ENCODE measurements around the gene STXBP1. TPM values are rescaled to one million over a fixed set of nuclear protein-coding genes. Genes with fewer than 3 reads are reported as not detected.

The STXBP1 gene
- total and polyA plus RNA-seq, 2 of the 13 experiments (the other 11 are each of a cell fraction or from before 2014, with no cell fraction given), result 2.9 TPM

- in situ Hi-C loops (cut with HindIII; ENCODE audit: extremely low pct_ligation_motif_present, low pct_unique_long_range_greater_than_20kb) (no loop called here), intact Hi-C loops (cut with micrococcal nuclease; ENCODE audit: unreplicated experiment) (no loop called here)
- no TSS peak for BruUV-seq (replicated peaks)
- H4K20me1 ChIP-seq (ENCODE audit: insufficient read depth, low read length), result no peaks in the 10 kb centered on the region; the same call in 1 of the 2 replicates
- 78% methylated on average over 6 of the region's 10 CpGs for WGBS (ENCODE audit: low lambda C conversion rate)
- H2AFZ ChIP-seq (ENCODE audit: low read length), result no peak overlapping the region
- peaks cover 31% of the 10 kb centered on the region for H3K4me1 ChIP-seq (ENCODE audit: insufficient read depth, low read length)
- H3K27ac ChIP-seq (ENCODE audit: extremely low read length, insufficient read depth, low read length), result no peak overlapping the region
- H3K9me3 ChIP-seq (ENCODE audit: low read length), result no peaks in the 10 kb centered on the region
- TF ChIP-seq ZNF574 (CRISPR knock-in tag; IDR thresholded peaks at IDR 0.05) (no peak), DMAP1 (CRISPR knock-in tag; IDR thresholded peaks at IDR 0.05) (no peak)
- CTCF ChIA-PET (ENCODE audit: low intra/inter-chr PET ratio, low total read pairs), result no interaction called here
- no peaks in the 10 kb centered on the region for H3K36me3 ChIP-seq (replicated peaks in 1 of 2; ENCODE audit: control insufficient read depth in 1 of 2, insufficient read depth in 2 of 2, low read length in 2 of 2)
- H3K9ac ChIP-seq (ENCODE audit: insufficient read depth, low read depth, low read length), result no peak overlapping the region
- no peaks in the 10 kb centered on the region for H3K79me2 ChIP-seq (ENCODE audit: insufficient read depth, low read length)
- no peak overlapping the region for H3K4me2 ChIP-seq (ENCODE audit: low read depth, low read length)
- peaks cover 2 to 5% of the 10 kb centered on the region in 2 experiments; a peak in 2 of 5 replicates for H3K27me3 ChIP-seq (ENCODE audit: control insufficient read depth in 1 of 2, insufficient read depth in 2 of 2, low read length in 2 of 2)
- DNase-seq (ENCODE audit: low spot score), result no peak
- no peak for ATAC-seq
- POLR2A ChIA-PET, result no interaction called here
- H3K4me3 ChIP-seq (replicated peaks in 1 of 3; ENCODE audit: insufficient read depth in 1 of 3, low read depth in 2 of 3, low read length in 3 of 3), result no peak overlapping the region
- FAIRE-seq, result no peak
These were observed 98.2 kb downstream of the STXBP1 start for GRCh38 chr9:127710204-127710783.

GRCh38 chr9:127711226-127711701 is 99.2 kb downstream of the STXBP1 start:
- ChIA-PET POLR2A (interaction anchor here (0.8 to 1.5 kb wide), 3 partner anchors 23 to 104 kb away, joined by 3 to 6 read pairs (median 3); partner anchors contain the start of gene TOR2A), CTCF (ENCODE audit: low intra/inter-chr PET ratio, low total read pairs) (no interaction called here)
- H3K36me3 ChIP-seq (replicated peaks in 1 of 2; ENCODE audit: control insufficient read depth in 1 of 2, insufficient read depth in 2 of 2, low read length in 2 of 2), result no peaks in the 10 kb centered on the region
- 0 out of 5 replicates have a peak, but pooled peaks cover 0 to under 1% of the 10 kb centered on the region in 2 experiments for H3K27me3 ChIP-seq (ENCODE audit: control insufficient read depth in 1 of 2, insufficient read depth in 2 of 2, low read length in 2 of 2)
- WGBS (ENCODE audit: low lambda C conversion rate), result 8% methylated on average over 5 of the region's 9 CpGs
- FAIRE-seq (no peak), DNase-seq (ENCODE audit: low spot score) (no peak), ATAC-seq (peak; percentile 11; the same call in 1 of the 3 replicates)
- H3K4me2 ChIP-seq (ENCODE audit: low read depth, low read length), result peak overlapping the region; percentile 68
- no peaks in the 10 kb centered on the region for H3K79me2 ChIP-seq (ENCODE audit: insufficient read depth, low read length)
- H4K20me1 ChIP-seq (ENCODE audit: insufficient read depth, low read length), result no peaks in the 10 kb centered on the region; the same call in 1 of the 2 replicates
- peak overlapping the region in 1 of 3 experiments; percentile 13; a peak in 1 of 6 replicates for H3K4me3 ChIP-seq (replicated peaks in 1 of 3; ENCODE audit: insufficient read depth in 1 of 3, low read depth in 2 of 3, low read length in 3 of 3)
- no peak overlapping the region for H3K27ac ChIP-seq (ENCODE audit: extremely low read length, insufficient read depth, low read length)
- H2AFZ ChIP-seq (ENCODE audit: low read length), result no peak overlapping the region
- H3K9ac ChIP-seq (ENCODE audit: insufficient read depth, low read depth, low read length), result no peak overlapping the region
- BruUV-seq (replicated peaks), result no TSS peak
- peaks cover 29% of the 10 kb centered on the region for H3K4me1 ChIP-seq (ENCODE audit: insufficient read depth, low read length)
- intact Hi-C loops (cut with micrococcal nuclease; ENCODE audit: unreplicated experiment) (no loop called here), in situ Hi-C loops (cut with HindIII; ENCODE audit: extremely low pct_ligation_motif_present, low pct_unique_long_range_greater_than_20kb) (no loop called here)
- H3K9me3 ChIP-seq (ENCODE audit: low read length), result no peaks in the 10 kb centered on the region
- TF ChIP-seq MAX (IDR thresholded peaks at IDR 0.05) (peak; percentile 22; the same call in 1 of the 2 replicates), PAXIP1 (CRISPR knock-in tag; conservative IDR thresholded peaks at IDR 0.05) (peak; percentile 54), NFKB2 (CRISPR knock-in tag; IDR thresholded peaks at IDR 0.05; ENCODE audit: borderline replicate concordance) (0 out of 2 replicates have a peak, but pooled peaks have one; percentile 14), ZBTB33 (CRISPR knock-in tag; IDR thresholded peaks at IDR 0.05) (no peak), NR2F6 (IDR thresholded peaks at IDR 0.05) (peak; percentile 76), NR2F6 (CRISPR knock-in tag; IDR thresholded peaks at IDR 0.05) (peak; percentile 63; the same call in 1 of the 2 replicates), ZFX (CRISPR knock-in tag; IDR thresholded peaks at IDR 0.05; ENCODE audit: low read depth) (peak; percentile 66)

All from HepG2 (cell line).